ENCODE data around the gene UACA.
"Not testable (repeated sequence)": the region's sequence is repeated elsewhere in the genome, so short reads cannot be mapped to it uniquely, and the experiment has no call there.

Gene UACA

GRCh38 chr15:70753101-70753829 lies 10.1 kb downstream of the UACA start:
- no peak for DNase-seq

- DNase-seq, result no peak
Observed at GRCh38 chr15:70752193-70752635, 11.1 kb downstream of the UACA start.

- DNase-seq, result no peak
Observed at GRCh38 chr15:70750203-70750869, 13.0 kb downstream of the UACA start.

DNA sequence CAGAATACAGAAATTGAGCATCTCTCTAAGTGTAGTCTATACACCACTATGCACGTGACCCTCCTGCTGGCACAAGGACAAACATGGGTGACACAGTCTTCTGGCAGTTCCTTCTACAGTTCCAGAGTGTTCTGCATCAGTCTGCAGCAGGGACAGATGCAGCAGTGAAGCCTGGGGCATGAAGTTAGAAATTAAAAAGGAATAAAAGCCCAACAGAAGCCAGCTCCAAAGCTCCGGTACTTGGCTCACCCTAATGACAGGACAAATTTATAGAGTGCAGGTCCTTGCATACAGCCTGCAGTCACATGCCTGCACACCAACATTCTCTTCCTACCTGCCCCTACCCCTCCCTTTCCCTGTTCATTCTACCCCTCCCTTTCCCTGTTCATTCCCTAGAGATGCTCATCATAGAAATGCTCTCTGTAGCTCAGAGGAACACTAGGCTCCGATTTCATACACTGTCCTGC lies 15.0 kb downstream of the UACA start:
- peak; percentile 16 to 24 for DNase-seq

GRCh38 chr15:70746598-70746997 lies 16.8 kb downstream of the UACA start:
- DNase-seq, result not testable (repeated sequence)

DNA sequence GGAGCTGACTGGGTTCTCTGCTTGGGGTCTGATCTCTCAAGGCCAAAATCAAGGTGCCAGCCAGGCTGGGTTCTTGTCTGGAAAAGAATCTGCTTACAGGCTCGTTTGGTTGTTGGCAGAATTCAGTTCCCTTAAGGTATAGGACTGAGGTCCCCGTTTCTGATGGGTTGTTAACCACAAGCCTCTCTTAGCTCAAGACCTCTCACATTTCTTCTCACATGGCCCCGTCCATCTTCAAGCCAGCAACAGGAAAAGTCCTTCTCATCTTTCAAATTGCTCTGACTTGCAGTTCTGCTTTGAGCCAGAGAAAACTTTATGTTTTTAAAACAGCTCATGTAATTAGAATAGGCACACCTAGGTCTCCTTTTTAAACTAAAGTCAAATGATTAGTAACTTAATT lies 20.4 kb downstream of the UACA start:
- no peak for DNase-seq

DNA sequence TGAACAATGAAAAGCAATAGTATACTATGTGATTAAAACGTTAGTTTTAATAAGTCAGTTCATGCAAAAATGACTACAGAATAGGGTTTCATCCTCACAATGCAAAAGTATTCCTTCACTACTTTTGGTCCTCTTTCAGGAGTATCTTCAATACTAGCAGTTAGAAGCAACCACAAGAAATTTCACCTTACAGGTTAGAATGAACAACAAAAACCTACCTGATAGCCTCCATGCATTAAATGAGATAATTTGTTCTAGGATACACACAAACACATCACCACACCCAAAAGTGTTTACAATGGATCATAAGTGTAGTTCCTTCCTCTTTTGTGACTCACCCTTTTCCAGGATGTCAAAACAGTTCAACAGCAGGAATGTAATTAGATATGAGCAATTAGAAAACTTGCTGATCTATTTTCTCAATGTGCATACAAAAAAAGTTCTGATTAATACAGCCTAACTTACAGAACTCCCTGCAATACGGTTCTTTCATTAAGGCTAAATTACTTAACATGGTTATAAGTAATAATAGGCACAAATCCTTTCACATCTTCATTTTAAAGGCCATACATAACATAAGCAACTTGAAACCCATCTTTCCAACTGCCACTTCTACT lies 21.6 kb downstream of the UACA start:
- DNase-seq, result peak; percentile 36 to 61

DNA sequence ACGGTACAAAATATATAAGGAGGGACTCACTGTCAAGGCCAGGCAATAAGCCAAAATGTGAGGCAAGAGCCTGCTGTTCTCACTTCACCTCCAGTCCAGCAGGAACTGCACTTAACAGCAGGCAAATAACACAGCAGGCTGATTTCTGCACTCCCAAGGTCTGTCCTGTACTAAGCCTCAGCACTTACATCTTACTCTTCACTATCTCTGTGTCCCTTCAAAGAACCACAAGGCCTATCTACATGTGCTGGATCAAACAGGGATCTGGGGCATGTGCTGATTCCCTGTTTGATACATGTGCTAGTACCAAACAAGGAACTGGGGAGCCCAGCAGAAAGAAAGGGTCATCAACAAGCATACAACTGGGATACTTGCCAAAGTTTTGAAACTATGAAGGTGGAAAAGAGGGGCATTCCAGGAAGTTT lies 22.2 kb downstream of the UACA start:
- DNase-seq, result peak; percentile 56 to 58

GRCh38 chr15:70735040-70735439 lies 28.3 kb downstream of the UACA start:
- not testable (repeated sequence) for DNase-seq

DNA sequence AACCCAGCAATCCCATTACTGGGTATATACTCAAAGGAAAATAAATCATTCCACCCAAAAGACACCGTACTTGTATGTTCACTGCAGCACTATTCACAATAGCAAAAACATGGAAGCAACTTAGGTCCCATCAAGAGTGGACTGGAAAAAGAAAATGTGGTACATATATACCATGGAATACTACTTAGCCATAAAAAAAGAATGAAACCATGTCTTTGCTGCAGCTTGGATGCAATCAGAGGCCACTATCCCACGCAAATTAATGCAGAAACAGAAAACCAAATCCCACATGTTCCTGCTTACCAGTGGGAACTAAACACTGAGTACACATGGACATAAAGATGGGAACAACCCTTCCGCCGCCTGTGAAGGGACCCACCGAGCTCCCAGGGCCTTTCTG lies 34.2 kb downstream of the UACA start:
- DNase-seq, result no peak

GRCh38 chr15:70726753-70727152 lies 36.6 kb downstream of the UACA start:
- DNase-seq, result no peak

- DNase-seq, result no peak
Observed at GRCh38 chr15:70723927-70724326, 39.4 kb downstream of the UACA start.

GRCh38 chr15:70723122-70723422 lies 40.3 kb downstream of the UACA start:
- no peak for DNase-seq

GRCh38 chr15:70722266-70723121 lies 40.9 kb downstream of the UACA start:
- DNase-seq, result peak; percentile 27 to 45

GRCh38 chr15:70720228-70721016 lies 42.9 kb downstream of the UACA start:
- DNase-seq, result no peak

- DNase-seq, result no peak
Observed at GRCh38 chr15:70717237-70717793, 46.0 kb downstream of the UACA start.

DNA sequence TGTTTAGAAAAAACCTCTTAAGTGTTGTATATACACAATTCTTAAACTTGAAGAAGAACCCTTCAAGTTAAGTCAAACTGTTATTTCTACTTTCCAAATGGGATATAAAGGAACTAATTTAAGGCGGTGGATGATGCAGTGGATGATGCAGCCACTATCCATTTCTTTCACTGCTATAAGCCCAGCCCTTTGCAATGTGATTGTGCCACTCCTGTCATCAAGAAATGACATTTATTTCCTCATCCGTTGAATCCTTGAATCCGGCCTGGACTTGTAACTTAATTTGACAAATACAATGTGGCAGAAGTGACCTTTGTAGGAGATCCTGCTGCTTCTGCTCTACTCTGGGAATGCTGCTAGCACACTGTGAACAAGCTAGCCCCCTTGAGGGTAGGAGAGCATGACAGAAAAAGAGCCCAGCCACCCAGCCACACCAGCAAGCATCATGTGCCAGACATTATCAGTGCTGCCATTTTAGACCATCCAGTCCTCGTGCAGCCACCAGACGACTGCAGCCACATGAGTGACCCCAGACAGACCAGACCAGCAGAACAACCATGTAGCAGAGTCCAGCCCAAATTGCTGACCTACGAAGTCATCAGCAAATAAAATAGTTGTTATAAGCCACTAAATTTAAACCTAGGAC lies 47.4 kb downstream of the UACA start:
- DNase-seq, result no peak

DNA sequence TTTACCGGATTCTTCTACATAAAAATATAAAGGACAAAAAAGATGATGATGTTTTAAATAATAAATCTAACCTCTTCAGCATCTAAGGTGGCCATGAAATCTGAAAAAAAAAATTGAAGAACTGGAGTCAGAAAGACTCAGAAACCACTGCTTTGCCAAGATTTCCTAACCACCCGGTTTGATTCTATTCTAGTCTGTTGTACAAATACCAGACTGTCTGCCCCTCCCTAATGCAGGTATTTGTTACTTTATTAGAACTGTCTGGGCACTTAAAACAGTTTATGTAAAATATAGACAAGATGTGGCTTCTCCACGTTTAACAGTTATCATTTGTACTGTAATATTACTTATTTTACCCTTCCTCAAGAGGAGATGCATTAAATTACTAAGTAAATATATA lies 48.8 kb downstream of the UACA start:
- no peak for DNase-seq

- no peak for DNase-seq
Observed at GRCh38 chr15:70714015-70714414, 49.3 kb downstream of the UACA start.

DNA sequence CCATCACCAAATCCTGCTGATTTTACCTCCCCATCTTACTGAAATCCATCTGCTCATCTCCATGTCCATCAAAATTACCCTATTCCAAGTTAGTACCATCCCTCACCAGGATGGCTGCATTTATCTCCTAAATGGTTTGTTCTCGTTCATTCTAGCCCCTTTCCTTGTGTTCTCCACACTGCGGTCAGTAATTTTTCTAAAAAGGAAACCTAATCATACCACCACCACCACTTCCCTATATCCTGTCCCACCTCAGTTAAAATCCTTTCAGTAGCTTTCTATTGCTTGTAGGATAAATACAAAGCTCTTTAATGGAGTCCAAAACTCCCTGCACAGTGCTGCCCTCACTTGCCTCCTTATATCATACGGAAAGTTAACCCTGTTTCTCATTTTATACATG lies 51.1 kb downstream of the UACA start:
- DNase-seq, result no peak

GRCh38 chr15:70710714-70711113 lies 52.6 kb downstream of the UACA start:
- DNase-seq, result no peak

Data from inflammatory macrophage (primary cell).